K562 (cell line): Measurements from ENCODE around the gene ABHD1.

Experiments used
- EP300 ChIP-seq: IDR thresholded peaks from 2 replicates; pipeline ENCODE4 v1.6.1; 2012; ENCODE audit warnings: low read length, improper control_type of control experiment
- POLR2A ChIP-seq: fragments of 450-650 bp; conservative IDR thresholded peaks from 2 replicates; pipeline ENCODE4 v1.6.1; 2016
- SIN3B ChIP-seq: fragments of 450-650 bp; IDR thresholded peaks from 2 replicates; pipeline ENCODE4 v1.6.1; 2017; ENCODE audit warnings: low read depth, mild to moderate bottlenecking, moderate library complexity
- SPI1 ChIP-seq: IDR thresholded peaks from 2 replicates; pipeline ENCODE4 v1.6.1; 2011; ENCODE audit warnings: low read depth, low read length, control low read depth, borderline replicate concordance
- TF ChIP-seq, protein P1 (sequence below): sonication (generic); formaldehyde crosslinking; IDR thresholded peaks from 2 replicates; pipeline ENCODE4 v1.9.0; 2022; ENCODE audit warnings: mild to moderate bottlenecking, missing genetic modification reagents
- TF ChIP-seq, protein P2 (sequence below), 3 experiments: IDR thresholded peaks in 2 of 3; conservative IDR thresholded peaks in 1 of 3; 2 replicates each; pipeline ENCODE4 v1.5.1; 2011 to 2012; ENCODE audit warnings: low read length in 3 of 3, mild to moderate bottlenecking in 3 of 3, control low read depth in 2 of 3, improper control_type of control experiment in 1 of 3, inconsistent platforms in 1 of 3, low read depth in 1 of 3, mixed read lengths in 1 of 3, moderate library complexity in 1 of 3; ENCODE audit not compliant: insufficient read depth in 2 of 3
- TF ChIP-seq, protein P3 (sequence below): fragments of 450-650 bp; IDR thresholded peaks from 2 replicates; pipeline ENCODE4 v1.6.1; 2018; ENCODE audit not compliant: partially characterized antibody
- TF ChIP-seq, protein P4 (sequence below): fragments of 250-450 bp; sonication (Bioruptor Pico); IDR thresholded peaks from 2 replicates; pipeline ENCODE4 v1.4.0; 2020

DNA sequence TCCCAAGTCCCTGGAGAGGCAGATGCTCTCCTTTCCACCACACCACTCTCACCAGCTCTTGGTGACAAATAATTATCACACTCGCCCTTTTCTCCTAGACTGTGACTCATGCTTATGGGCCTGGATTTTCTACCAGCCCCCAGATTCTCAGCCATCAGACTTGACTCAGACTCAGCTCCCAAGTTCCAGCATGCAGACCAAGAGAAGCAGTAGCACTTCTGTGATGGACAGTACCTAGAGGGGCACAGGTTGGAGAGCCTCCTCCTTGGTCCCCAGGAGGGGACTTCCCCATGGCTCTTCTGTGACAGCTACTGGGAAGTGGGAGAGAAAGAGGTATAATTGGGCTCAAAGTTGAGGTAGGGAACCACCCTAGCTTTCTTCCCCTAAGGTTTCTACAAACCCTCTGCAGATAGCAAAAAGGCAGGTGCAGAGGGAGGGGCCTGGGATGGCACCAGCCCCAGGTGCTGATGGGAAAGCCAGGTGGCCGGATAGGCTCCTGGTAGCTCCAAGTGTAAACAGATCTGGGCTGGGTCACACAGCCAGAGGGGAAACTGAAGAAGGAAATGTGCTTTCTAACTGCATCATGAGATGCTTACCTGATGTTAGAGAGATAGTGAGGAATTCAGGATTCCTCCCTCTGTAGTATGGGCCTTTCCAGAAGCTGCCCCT is 29.3 kb downstream of the ABHD1 start:
- TF ChIP-seq, protein P1, sequence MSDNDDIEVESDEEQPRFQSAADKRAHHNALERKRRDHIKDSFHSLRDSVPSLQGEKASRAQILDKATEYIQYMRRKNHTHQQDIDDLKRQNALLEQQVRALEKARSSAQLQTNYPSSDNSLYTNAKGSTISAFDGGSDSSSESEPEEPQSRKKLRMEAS (CRISPR knock-in tag) = no peak
- TF ChIP-seq, protein P2, sequence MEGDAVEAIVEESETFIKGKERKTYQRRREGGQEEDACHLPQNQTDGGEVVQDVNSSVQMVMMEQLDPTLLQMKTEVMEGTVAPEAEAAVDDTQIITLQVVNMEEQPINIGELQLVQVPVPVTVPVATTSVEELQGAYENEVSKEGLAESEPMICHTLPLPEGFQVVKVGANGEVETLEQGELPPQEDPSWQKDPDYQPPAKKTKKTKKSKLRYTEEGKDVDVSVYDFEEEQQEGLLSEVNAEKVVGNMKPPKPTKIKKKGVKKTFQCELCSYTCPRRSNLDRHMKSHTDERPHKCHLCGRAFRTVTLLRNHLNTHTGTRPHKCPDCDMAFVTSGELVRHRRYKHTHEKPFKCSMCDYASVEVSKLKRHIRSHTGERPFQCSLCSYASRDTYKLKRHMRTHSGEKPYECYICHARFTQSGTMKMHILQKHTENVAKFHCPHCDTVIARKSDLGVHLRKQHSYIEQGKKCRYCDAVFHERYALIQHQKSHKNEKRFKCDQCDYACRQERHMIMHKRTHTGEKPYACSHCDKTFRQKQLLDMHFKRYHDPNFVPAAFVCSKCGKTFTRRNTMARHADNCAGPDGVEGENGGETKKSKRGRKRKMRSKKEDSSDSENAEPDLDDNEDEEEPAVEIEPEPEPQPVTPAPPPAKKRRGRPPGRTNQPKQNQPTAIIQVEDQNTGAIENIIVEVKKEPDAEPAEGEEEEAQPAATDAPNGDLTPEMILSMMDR (IDR thresholded peaks at IDR 0.05 in 2 of 3, conservative IDR thresholded peaks at IDR 0.05 in 1 of 3; ENCODE audit: insufficient read depth in 2 of 3, low read depth in 1 of 3, low read length in 3 of 3) = no peak
- no peak for TF ChIP-seq EP300
- no peak for TF ChIP-seq SPI1
- TF ChIP-seq, protein P3, sequence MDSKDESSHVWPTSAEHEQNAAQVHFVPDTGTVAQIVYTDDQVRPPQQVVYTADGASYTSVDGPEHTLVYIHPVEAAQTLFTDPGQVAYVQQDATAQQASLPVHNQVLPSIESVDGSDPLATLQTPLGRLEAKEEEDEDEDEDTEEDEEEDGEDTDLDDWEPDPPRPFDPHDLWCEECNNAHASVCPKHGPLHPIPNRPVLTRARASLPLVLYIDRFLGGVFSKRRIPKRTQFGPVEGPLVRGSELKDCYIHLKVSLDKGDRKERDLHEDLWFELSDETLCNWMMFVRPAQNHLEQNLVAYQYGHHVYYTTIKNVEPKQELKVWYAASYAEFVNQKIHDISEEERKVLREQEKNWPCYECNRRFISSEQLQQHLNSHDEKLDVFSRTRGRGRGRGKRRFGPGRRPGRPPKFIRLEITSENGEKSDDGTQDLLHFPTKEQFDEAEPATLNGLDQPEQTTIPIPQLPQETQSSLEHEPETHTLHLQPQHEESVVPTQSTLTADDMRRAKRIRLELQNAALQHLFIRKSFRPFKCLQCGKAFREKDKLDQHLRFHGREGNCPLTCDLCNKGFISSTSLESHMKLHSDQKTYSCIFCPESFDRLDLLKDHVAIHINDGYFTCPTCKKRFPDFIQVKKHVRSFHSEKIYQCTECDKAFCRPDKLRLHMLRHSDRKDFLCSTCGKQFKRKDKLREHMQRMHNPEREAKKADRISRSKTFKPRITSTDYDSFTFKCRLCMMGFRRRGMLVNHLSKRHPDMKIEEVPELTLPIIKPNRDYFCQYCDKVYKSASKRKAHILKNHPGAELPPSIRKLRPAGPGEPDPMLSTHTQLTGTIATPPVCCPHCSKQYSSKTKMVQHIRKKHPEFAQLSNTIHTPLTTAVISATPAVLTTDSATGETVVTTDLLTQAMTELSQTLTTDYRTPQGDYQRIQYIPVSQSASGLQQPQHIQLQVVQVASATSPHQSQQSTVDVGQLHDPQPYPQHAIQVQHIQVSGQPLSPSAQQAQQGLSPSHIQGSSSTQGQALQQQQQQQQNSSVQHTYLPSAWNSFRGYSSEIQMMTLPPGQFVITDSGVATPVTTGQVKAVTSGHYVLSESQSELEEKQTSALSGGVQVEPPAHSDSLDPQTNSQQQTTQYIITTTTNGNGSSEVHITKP = no peak
- TF ChIP-seq, protein P4, sequence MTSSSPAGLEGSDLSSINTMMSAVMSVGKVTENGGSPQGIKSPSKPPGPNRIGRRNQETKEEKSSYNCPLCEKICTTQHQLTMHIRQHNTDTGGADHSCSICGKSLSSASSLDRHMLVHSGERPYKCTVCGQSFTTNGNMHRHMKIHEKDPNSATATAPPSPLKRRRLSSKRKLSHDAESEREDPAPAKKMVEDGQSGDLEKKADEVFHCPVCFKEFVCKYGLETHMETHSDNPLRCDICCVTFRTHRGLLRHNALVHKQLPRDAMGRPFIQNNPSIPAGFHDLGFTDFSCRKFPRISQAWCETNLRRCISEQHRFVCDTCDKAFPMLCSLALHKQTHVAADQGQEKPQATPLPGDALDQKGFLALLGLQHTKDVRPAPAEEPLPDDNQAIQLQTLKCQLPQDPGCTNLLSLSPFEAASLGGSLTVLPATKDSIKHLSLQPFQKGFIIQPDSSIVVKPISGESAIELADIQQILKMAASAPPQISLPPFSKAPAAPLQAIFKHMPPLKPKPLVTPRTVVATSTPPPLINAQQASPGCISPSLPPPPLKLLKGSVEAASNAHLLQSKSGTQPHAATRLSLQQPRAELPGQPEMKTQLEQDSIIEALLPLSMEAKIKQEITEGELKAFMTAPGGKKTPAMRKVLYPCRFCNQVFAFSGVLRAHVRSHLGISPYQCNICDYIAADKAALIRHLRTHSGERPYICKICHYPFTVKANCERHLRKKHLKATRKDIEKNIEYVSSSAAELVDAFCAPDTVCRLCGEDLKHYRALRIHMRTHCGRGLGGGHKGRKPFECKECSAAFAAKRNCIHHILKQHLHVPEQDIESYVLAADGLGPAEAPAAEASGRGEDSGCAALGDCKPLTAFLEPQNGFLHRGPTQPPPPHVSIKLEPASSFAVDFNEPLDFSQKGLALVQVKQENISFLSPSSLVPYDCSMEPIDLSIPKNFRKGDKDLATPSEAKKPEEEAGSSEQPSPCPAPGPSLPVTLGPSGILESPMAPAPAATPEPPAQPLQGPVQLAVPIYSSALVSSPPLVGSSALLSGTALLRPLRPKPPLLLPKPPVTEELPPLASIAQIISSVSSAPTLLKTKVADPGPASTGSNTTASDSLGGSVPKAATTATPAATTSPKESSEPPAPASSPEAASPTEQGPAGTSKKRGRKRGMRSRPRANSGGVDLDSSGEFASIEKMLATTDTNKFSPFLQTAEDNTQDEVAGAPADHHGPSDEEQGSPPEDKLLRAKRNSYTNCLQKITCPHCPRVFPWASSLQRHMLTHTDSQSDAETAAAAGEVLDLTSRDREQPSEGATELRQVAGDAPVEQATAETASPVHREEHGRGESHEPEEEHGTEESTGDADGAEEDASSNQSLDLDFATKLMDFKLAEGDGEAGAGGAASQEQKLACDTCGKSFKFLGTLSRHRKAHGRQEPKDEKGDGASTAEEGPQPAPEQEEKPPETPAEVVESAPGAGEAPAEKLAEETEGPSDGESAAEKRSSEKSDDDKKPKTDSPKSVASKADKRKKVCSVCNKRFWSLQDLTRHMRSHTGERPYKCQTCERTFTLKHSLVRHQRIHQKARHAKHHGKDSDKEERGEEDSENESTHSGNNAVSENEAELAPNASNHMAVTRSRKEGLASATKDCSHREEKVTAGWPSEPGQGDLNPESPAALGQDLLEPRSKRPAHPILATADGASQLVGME (CRISPR knock-in tag) = no peak
- TF ChIP-seq SIN3B = no peak
- no peak for TF ChIP-seq POLR2A
